Stimulated activated CD4-positive, alpha-beta T cell treated with anti-CD3 and anti-CD28 coated beads, Interleukin-1b, Interleukin-23, amount 100 ng/mL, for 4 hours (primary cell): ENCODE measurements around the gene LEKR1.
"Not testable (repeated sequence)": the region's sequence is repeated elsewhere in the genome, so short reads cannot be mapped to it uniquely, and the experiment has no call there.

ENCODE experiments used
- DNase-seq, 2 donors: peaks; one replicate each; pipeline ENCODE4 v3.0.0-alpha.2; 2020; ENCODE audit warnings: low read depth in 2 of 2

LEKR1 gene

GRCh38 chr3:156836701-156837100 is 10.5 kb downstream of the LEKR1 start:
- no peak for DNase-seq

- DNase-seq = no peak
Measured at GRCh38 chr3:156837115-156837514, 11.0 kb downstream of the LEKR1 start.

GRCh38 chr3:156838035-156838434 is 11.9 kb downstream of the LEKR1 start:
- no peak for DNase-seq

GRCh38 chr3:156840826-156841689 is 14.9 kb downstream of the LEKR1 start:
- no peak for DNase-seq

- no peak for DNase-seq
Measured at GRCh38 chr3:156843071-156843808, 17.1 kb downstream of the LEKR1 start.

GRCh38 chr3:156847752-156848448 is 21.7 kb downstream of the LEKR1 start:
- DNase-seq = no peak

GRCh38 chr3:156859578-156859977 is 33.4 kb downstream of the LEKR1 start:
- DNase-seq = no peak

- no peak for DNase-seq
Measured at GRCh38 chr3:156860873-156861272, 34.7 kb downstream of the LEKR1 start.

GRCh38 chr3:156862338-156862737 is 36.2 kb downstream of the LEKR1 start:
- DNase-seq = no peak

GRCh38 chr3:156865732-156866131 is 39.6 kb downstream of the LEKR1 start:
- DNase-seq = no peak

- no peak for DNase-seq
Measured at GRCh38 chr3:156867174-156867573, 41.0 kb downstream of the LEKR1 start.

- no peak for DNase-seq
Measured at GRCh38 chr3:156867920-156868319, 41.8 kb downstream of the LEKR1 start.

GRCh38 chr3:156873906-156874305 is 47.8 kb downstream of the LEKR1 start:
- DNase-seq = no peak

- not testable (repeated sequence) for DNase-seq
Measured at GRCh38 chr3:156879491-156879890, 53.3 kb downstream of the LEKR1 start.

- no peak for DNase-seq
Measured at GRCh38 chr3:156885761-156886160, 59.6 kb downstream of the LEKR1 start.

GRCh38 chr3:156888176-156888575 is 62.0 kb downstream of the LEKR1 start:
- DNase-seq = no peak

GRCh38 chr3:156888576-156888975 is 62.4 kb downstream of the LEKR1 start:
- DNase-seq = no peak

- DNase-seq = no peak
Measured at GRCh38 chr3:156892701-156893100, 66.5 kb downstream of the LEKR1 start.

- not testable (repeated sequence) for DNase-seq
Measured at GRCh38 chr3:156895374-156895773, 69.2 kb downstream of the LEKR1 start.

GRCh38 chr3:156897851-156898250 is 71.7 kb downstream of the LEKR1 start:
- not testable (repeated sequence) for DNase-seq

- no peak for DNase-seq
Measured at GRCh38 chr3:156898296-156898880, 72.2 kb downstream of the LEKR1 start.

GRCh38 chr3:156899951-156900350 is 73.8 kb downstream of the LEKR1 start:
- DNase-seq = no peak
